ENCODE measurements around the gene TAGLN2.

GRCh38 chr1:159953536-159954515 is 28.5 kb upstream of the TAGLN2 start, which contains the start of gene SLAMF9:
- TF ChIP-seq, protein P1, sequence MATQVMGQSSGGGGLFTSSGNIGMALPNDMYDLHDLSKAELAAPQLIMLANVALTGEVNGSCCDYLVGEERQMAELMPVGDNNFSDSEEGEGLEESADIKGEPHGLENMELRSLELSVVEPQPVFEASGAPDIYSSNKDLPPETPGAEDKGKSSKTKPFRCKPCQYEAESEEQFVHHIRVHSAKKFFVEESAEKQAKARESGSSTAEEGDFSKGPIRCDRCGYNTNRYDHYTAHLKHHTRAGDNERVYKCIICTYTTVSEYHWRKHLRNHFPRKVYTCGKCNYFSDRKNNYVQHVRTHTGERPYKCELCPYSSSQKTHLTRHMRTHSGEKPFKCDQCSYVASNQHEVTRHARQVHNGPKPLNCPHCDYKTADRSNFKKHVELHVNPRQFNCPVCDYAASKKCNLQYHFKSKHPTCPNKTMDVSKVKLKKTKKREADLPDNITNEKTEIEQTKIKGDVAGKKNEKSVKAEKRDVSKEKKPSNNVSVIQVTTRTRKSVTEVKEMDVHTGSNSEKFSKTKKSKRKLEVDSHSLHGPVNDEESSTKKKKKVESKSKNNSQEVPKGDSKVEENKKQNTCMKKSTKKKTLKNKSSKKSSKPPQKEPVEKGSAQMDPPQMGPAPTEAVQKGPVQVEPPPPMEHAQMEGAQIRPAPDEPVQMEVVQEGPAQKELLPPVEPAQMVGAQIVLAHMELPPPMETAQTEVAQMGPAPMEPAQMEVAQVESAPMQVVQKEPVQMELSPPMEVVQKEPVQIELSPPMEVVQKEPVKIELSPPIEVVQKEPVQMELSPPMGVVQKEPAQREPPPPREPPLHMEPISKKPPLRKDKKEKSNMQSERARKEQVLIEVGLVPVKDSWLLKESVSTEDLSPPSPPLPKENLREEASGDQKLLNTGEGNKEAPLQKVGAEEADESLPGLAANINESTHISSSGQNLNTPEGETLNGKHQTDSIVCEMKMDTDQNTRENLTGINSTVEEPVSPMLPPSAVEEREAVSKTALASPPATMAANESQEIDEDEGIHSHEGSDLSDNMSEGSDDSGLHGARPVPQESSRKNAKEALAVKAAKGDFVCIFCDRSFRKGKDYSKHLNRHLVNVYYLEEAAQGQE (IDR thresholded peaks at IDR 0.05; ENCODE audit: insufficient replicate concordance, low read depth), result no peak
- TF ChIP-seq CTCF (IDR thresholded peaks at IDR 0.05; ENCODE audit: insufficient read depth, low read length) (no peak), SPI1 (IDR thresholded peaks at IDR 0.05; ENCODE audit: borderline replicate concordance, low read depth) (no peak), POLR2AphosphoS5 (IDR thresholded peaks at IDR 0.05; ENCODE audit: low read depth) (no peak)
